HG03280 (cell line): ENCODE results near the gene SPOCK1.

Experiments used
- ATAC-seq: cut with Tn5 transposase; IDR thresholded peaks from one replicate; pipeline ENCODE4 v1.9.1; 2021; ENCODE audit warnings: mild to moderate bottlenecking, moderate library complexity; ENCODE audit not compliant: unreplicated experiment

SPOCK1 gene

DNA sequence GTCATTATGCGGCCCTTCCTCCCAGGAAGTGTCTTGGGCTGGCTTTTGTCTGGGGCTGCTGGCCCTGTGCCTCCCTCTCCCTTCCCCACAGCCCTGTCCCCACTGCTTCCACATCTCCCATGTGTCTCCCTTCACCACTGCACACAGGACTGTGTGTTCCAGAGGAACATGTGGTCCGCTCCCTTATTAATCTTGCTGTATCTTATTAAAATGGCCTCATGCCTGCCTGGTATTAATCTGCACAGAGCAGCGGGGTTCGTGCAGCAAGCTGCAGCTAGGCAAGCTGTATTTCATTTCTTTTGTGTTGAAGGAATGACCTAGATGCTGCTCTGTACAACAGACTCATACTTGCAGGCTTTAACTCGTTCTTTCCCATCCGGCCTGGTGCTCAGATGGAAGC, 130.5 kb downstream of the SPOCK1 start:
- ATAC-seq, result no peak

DNA sequence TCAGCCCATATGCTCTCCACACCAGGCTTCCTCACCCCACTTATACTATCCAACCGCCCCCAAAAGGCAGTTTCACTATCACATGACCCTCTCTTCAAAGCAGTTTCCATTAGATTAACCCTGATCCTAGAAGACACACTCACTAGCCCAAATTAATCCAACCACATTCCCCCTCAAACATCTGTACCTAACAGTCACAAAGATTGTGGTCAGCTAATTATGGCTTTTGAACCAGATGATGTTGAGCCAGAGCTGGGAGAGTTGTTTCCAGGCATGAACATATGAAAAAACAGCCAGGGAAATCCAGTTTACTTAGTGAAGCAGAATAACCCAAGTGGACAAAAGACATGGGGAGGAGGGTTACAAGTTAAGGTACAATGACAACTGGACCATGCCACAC, 131.2 kb downstream of the SPOCK1 start:
- no peak for ATAC-seq

- no peak for ATAC-seq
Measured at GRCh38 chr5:137366526-137366925, 132.6 kb downstream of the SPOCK1 start.

DNA sequence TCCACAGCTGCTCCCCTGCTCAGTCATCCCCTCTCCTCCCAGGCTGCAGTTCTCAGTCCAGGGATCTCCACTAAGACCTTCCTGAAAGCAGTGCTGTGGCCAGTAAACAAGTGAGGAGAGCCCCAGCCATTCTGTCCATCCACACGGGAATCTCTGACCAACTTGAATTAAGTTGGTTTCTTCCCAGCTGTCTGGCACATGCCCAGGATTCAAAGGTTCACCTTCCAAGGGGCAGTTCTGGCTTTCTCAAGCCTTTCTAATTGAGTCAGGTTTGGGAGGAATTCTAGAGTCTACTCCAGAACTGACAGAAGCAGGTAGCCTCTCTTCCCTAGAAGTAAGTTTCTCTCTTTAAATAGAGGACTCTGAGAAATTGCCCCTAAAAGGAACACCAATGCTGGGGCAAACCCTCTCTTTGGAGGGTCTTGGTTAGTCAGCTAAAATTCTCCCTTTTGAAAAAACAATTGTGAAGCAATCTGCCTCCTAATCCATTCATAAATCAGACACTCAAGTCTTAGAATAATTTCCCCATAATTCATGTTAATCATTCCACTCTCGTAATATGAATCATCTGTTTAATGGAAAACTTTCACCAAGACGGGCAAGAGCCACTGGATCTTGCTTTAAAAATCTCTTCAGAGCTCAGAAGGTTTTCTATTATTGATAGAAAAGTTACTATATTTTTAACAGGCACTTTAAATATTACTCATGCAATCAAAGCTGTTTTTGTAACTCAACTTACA, 133.8 kb downstream of the SPOCK1 start:
- no peak for ATAC-seq

DNA sequence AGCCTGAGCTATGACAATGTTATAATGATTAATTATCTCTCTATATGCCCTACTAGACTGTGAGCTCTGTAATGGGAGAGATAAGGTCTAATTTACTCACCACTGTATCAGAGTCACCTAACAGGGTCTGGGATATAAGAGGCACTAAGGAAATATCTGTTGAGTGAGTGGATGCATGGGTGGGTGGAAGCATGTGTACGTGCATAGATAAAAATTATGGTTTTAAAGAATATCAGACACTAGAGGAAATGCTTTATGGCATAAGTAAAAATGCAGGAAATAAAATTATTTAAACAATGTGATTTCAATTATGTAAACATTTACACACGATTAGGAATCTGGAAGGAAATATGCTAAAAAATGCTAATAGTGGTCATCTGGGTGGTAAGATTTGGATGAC, 137.8 kb downstream of the SPOCK1 start:
- ATAC-seq, result no peak

DNA sequence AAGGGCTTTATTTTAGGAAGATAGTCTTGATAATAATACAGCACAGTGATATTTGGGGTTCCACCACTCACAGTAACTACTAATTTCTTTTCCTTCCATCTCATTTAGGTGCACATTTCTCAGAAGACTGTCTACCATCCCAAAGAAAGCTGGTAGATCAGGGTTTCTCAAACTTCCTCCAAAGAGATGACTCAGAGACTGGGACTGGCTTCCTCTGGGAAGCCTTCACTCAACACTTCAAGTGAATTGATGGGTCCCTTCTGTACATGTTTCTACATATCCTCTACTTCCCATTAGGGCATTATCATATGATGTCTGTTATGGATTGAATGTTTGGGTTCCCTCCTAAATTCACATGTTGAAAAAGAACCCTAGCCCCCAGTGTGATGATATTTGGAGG, 138.5 kb downstream of the SPOCK1 start:
- no peak for ATAC-seq

GRCh38 chr5:137359941-137360340, 139.2 kb downstream of the SPOCK1 start:
- no peak for ATAC-seq

DNA sequence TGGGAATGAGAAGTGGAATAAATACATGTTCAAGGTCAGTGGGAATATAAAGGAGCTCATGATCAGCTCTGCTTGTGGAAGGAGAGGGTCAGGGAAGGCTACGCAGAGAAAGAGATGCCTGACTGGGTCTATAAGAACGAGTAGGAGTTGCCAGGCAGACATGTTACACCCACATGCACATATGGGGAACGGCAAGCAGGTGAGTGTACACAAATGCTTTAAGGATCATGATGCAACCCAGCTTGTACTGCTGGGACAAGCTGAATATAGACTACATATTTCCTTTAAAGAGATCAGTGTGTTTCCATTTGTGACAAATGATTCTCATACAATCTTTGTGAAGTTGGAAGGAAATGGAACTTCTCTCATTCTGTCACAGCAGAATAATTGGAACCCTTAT, 141.7 kb downstream of the SPOCK1 start:
- ATAC-seq, result no peak

GRCh38 chr5:137356127-137356526, 143.0 kb downstream of the SPOCK1 start:
- ATAC-seq, result no peak

DNA sequence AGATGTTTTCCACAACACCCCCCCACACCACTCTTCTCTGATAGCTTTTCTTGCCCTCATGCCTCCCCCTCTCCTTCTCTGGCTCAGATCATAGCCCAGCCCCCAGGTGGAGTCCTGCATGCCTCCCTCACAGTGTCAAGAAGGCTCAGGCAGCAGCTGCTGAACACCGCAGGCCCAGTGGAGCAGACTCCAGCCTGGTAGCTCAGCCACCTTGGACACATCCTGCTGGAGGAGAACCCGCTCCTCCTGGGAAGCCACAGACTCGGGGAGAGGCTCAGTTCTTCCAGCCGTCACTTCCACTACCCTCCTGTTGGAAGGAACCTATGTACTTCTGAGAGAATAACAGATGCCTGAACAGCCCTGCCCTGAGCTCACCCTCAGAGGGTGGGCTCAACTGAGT, 143.4 kb downstream of the SPOCK1 start:
- ATAC-seq, result no peak

DNA sequence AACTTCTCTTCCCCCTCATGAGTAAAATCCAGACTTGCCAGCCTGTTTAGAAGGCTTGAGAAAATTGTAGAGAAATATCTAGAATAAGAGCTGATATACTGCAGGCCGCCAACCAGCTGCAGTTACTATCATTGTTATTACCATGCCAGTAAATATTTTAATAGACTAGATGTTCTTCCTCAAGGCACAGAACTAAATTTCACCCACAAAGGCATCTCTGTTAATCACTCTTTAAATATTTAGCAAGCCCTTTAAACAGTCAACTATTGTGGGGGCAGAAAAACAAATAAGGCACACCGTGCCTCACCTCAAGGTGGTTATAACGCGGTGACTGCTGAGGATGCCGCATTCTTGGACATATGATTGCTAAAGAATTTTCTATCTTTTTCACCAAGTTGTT, 147.0 kb downstream of the SPOCK1 start:
- ATAC-seq, result no peak

GRCh38 chr5:137350791-137351190, 148.3 kb downstream of the SPOCK1 start:
- ATAC-seq, result no peak

DNA sequence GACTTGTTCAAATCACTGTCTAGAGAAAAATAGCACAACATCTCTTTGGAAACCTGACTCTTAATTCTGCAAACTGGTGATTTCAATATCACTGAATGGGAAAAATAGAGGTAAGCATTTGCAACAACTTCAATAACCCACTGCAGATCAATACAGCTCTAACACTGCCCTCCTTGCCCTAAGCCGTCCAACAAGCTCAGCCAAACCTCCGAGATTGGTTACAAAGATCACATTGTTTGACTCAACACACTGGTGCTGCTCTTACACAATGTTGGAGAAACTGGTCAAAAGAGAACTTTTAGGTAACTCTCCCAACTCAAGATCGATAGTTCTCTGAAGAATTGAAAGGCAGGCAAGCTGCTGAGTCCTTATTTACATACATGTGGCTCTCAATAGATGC, 150.4 kb downstream of the SPOCK1 start:
- no peak for ATAC-seq

DNA sequence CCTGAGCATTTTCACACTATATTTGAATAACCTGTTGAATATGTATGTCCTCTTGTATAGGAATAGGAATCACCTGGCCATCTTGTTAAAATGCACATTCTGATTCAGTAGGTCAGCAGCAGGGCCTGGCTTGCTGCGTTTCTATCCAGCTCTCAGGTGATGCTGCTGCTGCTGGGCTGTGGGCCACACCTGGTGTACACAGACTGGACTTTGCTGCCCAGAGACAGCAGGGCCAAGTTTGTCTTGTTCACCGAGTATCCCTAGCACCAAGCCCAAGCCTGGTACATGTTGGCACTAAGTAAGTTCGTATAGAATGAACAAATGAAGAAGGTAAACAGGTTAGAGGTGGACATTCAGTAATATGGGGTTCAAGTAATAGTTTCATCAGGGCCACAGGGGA, 151.3 kb downstream of the SPOCK1 start:
- no peak for ATAC-seq

DNA sequence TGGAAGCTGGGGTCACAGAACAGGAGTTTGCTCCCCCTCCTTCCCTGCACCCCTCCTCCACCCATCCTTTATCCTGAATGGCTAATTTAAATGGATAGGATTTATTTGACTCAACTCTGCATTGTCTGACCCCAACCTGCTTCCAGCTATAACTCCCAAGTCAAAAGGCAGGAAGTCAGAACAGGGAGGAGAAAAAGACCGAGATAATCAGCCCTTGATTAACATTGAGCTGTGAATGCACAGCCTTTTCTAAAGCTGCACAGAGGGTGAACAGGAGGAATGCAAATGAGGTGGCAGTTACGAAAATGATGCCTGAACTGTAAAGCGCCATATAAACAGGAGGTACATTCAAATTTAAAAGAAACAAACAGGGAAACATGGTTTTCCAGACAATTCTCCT, 152.8 kb downstream of the SPOCK1 start:
- no peak for ATAC-seq

- ATAC-seq, result no peak
Measured at GRCh38 chr5:137345396-137345795, 153.7 kb downstream of the SPOCK1 start.

DNA sequence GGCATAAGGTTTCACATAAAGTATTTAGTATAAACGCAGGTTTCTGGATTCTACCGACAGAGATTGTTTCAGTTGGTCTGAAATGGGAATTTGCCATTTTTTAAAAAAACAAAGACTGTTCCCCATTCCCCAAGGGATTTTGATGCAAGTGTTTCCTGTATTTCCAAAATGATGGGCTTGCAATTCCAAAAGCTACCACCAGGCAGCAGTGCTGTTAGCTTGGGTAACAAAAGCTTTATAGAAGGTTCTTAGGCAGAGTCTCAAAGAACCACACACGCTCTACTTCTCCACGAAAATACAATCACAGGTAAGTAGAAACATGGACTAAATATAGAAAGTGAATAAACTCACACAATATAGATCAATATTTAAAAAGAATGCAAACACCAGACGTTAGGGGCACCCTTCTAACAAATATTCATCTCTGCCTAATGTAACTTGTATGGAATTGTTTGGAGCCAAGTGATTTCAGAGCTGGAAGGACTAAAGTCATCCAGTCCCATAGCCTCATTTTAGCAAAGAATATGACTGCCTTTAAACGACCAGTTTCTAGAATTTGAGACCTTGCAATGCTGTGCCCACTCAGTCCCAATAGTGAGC, 154.3 kb downstream of the SPOCK1 start:
- ATAC-seq, result no peak

DNA sequence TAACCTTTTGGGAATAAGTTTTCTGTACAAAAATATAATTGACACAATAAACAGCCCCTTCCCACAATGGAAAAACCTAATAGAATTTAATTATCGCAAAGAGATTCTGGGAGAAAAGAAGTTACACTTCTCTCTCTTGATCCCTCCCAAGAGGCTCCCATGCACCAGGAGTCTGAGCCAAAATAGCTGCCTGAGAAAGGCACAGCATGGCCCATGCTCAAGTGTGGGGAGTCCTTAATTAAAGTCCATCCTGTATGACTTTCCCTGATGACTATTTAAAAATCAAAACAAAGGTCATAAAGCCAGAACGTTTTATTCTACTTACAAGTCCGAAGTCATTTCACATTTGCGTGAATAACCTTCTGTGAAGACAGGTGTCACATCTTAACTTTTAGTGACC, 155.1 kb downstream of the SPOCK1 start:
- ATAC-seq, result no peak

DNA sequence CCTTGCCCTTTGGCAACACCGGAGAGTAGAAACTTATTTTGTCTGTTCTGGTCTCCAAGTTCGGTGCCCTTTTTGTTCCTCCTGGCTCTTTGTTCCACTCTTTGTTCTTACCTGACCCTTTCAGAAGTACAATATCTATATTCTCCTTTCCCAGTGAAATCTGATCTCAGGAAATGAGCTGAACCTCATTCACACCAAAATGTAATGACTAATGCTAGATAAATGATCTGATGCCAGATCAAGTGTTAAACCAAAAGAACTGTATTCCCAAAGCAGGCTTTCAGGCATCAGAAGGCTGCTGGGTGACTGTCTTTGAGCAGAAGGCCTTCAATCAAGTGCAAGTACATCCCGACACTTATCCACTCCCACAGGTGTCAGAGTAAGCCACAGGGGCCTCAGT, 156.4 kb downstream of the SPOCK1 start:
- ATAC-seq, result no peak

GRCh38 chr5:137341831-137342230, 157.3 kb downstream of the SPOCK1 start:
- no peak for ATAC-seq

DNA sequence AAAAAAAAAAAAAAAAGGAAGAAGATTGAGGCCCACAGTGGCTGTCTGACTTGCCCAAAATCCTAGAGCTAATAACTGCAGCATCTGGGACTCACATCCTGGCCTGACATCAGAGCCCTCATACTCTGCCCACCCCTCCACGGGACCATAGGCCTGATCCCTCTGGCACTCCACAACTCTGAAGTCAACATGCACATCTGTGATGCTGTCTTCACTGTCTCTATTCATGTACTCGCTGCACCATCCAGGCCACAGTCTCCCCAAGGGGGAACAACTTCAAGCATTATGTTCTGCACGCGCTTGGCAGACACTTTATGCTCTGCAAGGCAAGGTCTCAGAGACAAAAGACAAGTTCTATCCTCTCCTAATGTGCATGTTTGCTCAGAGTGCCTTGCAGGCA, 158.2 kb downstream of the SPOCK1 start:
- no peak for ATAC-seq

- ATAC-seq, result no peak
Measured at GRCh38 chr5:137336565-137337120, 162.5 kb downstream of the SPOCK1 start.

DNA sequence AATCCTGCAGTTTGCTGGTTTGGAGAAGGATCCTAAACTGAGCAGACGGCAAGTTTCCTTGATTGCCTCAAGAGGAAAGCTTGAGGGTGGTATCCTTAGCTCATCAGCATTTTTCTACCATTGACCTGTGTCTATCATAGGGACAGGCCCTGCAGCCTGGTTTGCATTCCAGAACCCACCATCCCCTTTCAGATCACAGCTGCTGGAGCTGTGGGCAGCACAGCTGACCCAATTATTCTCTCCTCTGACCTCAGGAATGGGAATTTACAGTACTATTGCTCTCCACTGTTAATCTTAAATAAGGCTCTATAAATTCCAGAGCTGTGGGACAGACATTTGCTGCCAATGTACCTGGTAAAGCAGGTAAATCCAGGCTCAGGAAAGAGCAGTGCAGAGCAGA, 163.0 kb downstream of the SPOCK1 start:
- ATAC-seq, result no peak
